Uterus (tissue), 4 donors: ENCODE data around the gene CCDC40. TPM values are rescaled to one million over a fixed set of nuclear protein-coding genes. Genes with fewer than 3 reads are reported as not detected.

Source experiments
- DNase-seq, 2 donors: peaks; one replicate each; pipeline ENCODE4 v3.0.0-alpha.2; 2019 to 2020
- H3K27ac ChIP-seq, 2 donors: fragments of 200-600 bp; sonication (generic); 1 replicate in 1 of 2; 2 replicates in 1 of 2; pipeline ENCODE4 v1.5.1; 2016 to 2018
- H3K27me3 ChIP-seq, 2 donors: fragments of 200-600 bp; sonication (generic); one replicate each; pipeline ENCODE4 v1.5.1; 2018 to 2019; ENCODE audit warnings: control low read depth in 1 of 2
- H3K36me3 ChIP-seq, 2 donors: fragments of 200-600 bp; sonication (generic); one replicate each; pipeline ENCODE4 v1.5.1; 2019; ENCODE audit warnings: control low read depth in 1 of 2
- H3K4me1 ChIP-seq, 2 donors: fragments of 200-600 bp; sonication (generic); one replicate each; pipeline ENCODE4 v1.5.1; 2018 to 2019; ENCODE audit warnings: control low read depth in 1 of 2
- H3K4me3 ChIP-seq, 2 donors: fragments of 200-600 bp; sonication (generic); 1 replicate in 1 of 2; 2 replicates in 1 of 2; pipeline ENCODE4 v1.5.1; 2018 to 2019; ENCODE audit warnings: mild to moderate bottlenecking in 1 of 2
- H3K9me3 ChIP-seq, 2 donors: fragments of 200-600 bp; sonication (generic); one replicate each; pipeline ENCODE4 v1.5.1; 2019; ENCODE audit warnings: control low read depth in 1 of 2
- POLR2A ChIP-seq, 2 donors: fragments of 450-650 bp; IDR thresholded peaks; one replicate each; pipeline ENCODE4 v1.6.1; 2016; ENCODE audit warnings: antibody characterized with exemption in 2 of 2, mild to moderate bottlenecking in 1 of 2, moderate library complexity in 1 of 2
- intact Hi-C: fragments of 100-400 bp; cut with DNase I; formaldehyde crosslinking; loops from one replicate; pipeline ENCODE4 v1.15.1; 2023; ENCODE audit warnings: low total_unique reads
- total RNA-seq, 4 donors: library from RNA; depleted of rRNA in 3 of 4; stranded (reverse); fragments of >200 nt in 3 of 4; gene quantifications; one replicate each; pipeline versions ENCODE4 v1.1.0 to v1.2.4, GENCODE V29; 2014 to 2023
- TF ChIP-seq, protein P1 (sequence below), 4 experiments: fragments of 200-600 bp in 2 of 4; fragments of 450-650 bp in 2 of 4; sonication (generic) in 2 of 4; IDR thresholded peaks; one replicate each; pipeline ENCODE4 v1.5.1; 2016 to 2019; ENCODE audit warnings: antibody characterized with exemption in 4 of 4, mild to moderate bottlenecking in 2 of 4, moderate library complexity in 1 of 4
- donor health status: DM: yes; HTN: yes; CAD: no.

CCDC40 gene
- total RNA-seq, 4 donors from 2014 or later = 0.88 to 16.6 (median 4.8) TPM

GRCh38 chr17:80095038-80095843, 58.8 kb downstream of the CCDC40 start:
- no peak for DNase-seq
- no peaks in the 10 kb centered on the region for H3K4me1 ChIP-seq
- no peak overlapping the region for H3K27ac ChIP-seq
- H3K27me3 ChIP-seq = no peaks in the 10 kb centered on the region
- intact Hi-C loops = no loop called here
- TF ChIP-seq, protein P1, sequence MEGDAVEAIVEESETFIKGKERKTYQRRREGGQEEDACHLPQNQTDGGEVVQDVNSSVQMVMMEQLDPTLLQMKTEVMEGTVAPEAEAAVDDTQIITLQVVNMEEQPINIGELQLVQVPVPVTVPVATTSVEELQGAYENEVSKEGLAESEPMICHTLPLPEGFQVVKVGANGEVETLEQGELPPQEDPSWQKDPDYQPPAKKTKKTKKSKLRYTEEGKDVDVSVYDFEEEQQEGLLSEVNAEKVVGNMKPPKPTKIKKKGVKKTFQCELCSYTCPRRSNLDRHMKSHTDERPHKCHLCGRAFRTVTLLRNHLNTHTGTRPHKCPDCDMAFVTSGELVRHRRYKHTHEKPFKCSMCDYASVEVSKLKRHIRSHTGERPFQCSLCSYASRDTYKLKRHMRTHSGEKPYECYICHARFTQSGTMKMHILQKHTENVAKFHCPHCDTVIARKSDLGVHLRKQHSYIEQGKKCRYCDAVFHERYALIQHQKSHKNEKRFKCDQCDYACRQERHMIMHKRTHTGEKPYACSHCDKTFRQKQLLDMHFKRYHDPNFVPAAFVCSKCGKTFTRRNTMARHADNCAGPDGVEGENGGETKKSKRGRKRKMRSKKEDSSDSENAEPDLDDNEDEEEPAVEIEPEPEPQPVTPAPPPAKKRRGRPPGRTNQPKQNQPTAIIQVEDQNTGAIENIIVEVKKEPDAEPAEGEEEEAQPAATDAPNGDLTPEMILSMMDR (IDR thresholded peaks at IDR 0.05) = no peak
- TF ChIP-seq POLR2A (IDR thresholded peaks at IDR 0.05) = no peak
- no peak overlapping the region for H3K4me3 ChIP-seq
- H3K36me3 ChIP-seq = no peaks in the 10 kb centered on the region
- no peaks in the 10 kb centered on the region for H3K9me3 ChIP-seq

GRCh38 chr17:80095844-80096475, 59.5 kb downstream of the CCDC40 start:
- H3K4me1 ChIP-seq = no peaks in the 10 kb centered on the region
- TF ChIP-seq, protein P1 (IDR thresholded peaks at IDR 0.05) = no peak
- no peak for TF ChIP-seq POLR2A (IDR thresholded peaks at IDR 0.05)
- no peaks in the 10 kb centered on the region for H3K27me3 ChIP-seq
- no peak for DNase-seq
- intact Hi-C loops = no loop called here
- no peaks in the 10 kb centered on the region for H3K9me3 ChIP-seq
- H3K27ac ChIP-seq = no peak overlapping the region
- H3K36me3 ChIP-seq = no peaks in the 10 kb centered on the region
- no peak overlapping the region for H3K4me3 ChIP-seq

GRCh38 chr17:80096561-80097021, 60.1 kb downstream of the CCDC40 start:
- no peak overlapping the region for H3K4me3 ChIP-seq
- no peak overlapping the region for H3K27ac ChIP-seq
- H3K27me3 ChIP-seq = no peaks in the 10 kb centered on the region
- TF ChIP-seq, protein P1 (IDR thresholded peaks at IDR 0.05) = no peak
- no peak for TF ChIP-seq POLR2A (IDR thresholded peaks at IDR 0.05)
- no peaks in the 10 kb centered on the region for H3K9me3 ChIP-seq
- no peak for DNase-seq
- intact Hi-C loops = no loop called here
- no peaks in the 10 kb centered on the region for H3K4me1 ChIP-seq
- H3K36me3 ChIP-seq = no peaks in the 10 kb centered on the region

DNA sequence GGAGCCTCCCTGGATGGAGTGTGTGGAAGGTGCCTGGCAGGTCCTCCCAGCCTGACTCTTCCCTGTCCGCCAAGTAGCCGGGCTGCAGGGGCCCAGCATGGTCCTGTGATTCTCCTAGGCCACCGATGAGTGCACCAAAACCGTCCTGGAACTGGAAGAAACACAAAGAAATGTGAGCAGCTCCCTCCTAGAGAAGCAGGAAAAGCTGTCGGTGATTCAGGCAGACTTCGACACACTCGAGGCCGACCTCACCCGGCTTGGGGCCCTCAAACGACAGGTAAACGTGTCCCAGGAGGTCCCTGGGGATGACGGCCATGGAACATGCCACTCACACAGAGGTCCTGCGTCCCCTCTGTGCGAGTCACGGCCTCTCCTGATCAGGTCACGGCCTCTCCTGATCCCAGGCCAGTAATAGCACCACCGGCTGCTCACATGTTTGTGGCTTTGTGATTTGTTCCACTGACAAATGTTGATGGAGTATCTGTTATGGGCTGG, 60.7 kb downstream of the CCDC40 start:
- H3K36me3 ChIP-seq = no peaks in the 10 kb centered on the region
- no peaks in the 10 kb centered on the region for H3K4me1 ChIP-seq
- TF ChIP-seq POLR2A (IDR thresholded peaks at IDR 0.05) = no peak
- TF ChIP-seq, protein P1 (IDR thresholded peaks at IDR 0.05) = no peak
- no peak overlapping the region for H3K27ac ChIP-seq
- no peak for DNase-seq
- H3K4me3 ChIP-seq = no peak overlapping the region
- intact Hi-C loops = no loop called here
- H3K9me3 ChIP-seq = no peaks in the 10 kb centered on the region
- no peaks in the 10 kb centered on the region for H3K27me3 ChIP-seq
